Fibroblast of lung (primary cell): Measurements from ENCODE around the gene FRMD1.

Experiments
- CTCF ChIP-seq, 2 donors: IDR thresholded peaks in 1 of 2; conservative IDR thresholded peaks in 1 of 2; 1 replicate in 1 of 2; 2 replicates in 1 of 2; pipeline ENCODE4 v1.5.1; 2011 to 2012; ENCODE audit warnings: low read length in 2 of 2, control low read depth in 1 of 2, inconsistent platforms in 1 of 2, low read depth in 1 of 2, mild to moderate bottlenecking in 1 of 2
- EZH2 ChIP-seq: IDR thresholded peaks from 2 replicates; pipeline ENCODE4 v1.5.1; 2012; ENCODE audit warnings: low read length, control low read depth, mild to moderate bottlenecking; ENCODE audit errors: missing control alignments

GRCh38 chr6:168092541-168092940, 13.5 kb upstream of the FRMD1 start:
- TF ChIP-seq CTCF (conservative IDR thresholded peaks at IDR 0.05 in 1 of 2, IDR thresholded peaks at IDR 0.05 in 1 of 2; ENCODE audit: low read depth in 1 of 2, low read length in 2 of 2) (no peak), EZH2 (no peak)
